Stimulated activated CD4-positive, alpha-beta T cell treated with anti-CD3 and anti-CD28 coated beads, Interleukin-1b, Interleukin-23, amount 100 ng/mL, for 4 hours (primary cell): ENCODE data around the gene NPRL2.

Experiments used
- DNase-seq, 2 donors: peaks; one replicate each; pipeline ENCODE4 v3.0.0-alpha.2; 2020; ENCODE audit warnings: low read depth in 2 of 2

NPRL2 gene

GRCh38 chr3:50327943-50328691, 22.5 kb downstream of the NPRL2 start, which contains the start of gene TUSC2:
TUSC2 (minus strand) TSS chr3:50328223; CDS start chr3:50328099, 124 bp downstream.
- peak; percentile 88 to 89 for DNase-seq

- no peak for DNase-seq
Observed at GRCh38 chr3:50327129-50327528, 23.4 kb downstream of the NPRL2 start.

GRCh38 chr3:50326182-50326541, 24.4 kb downstream of the NPRL2 start:
- no peak for DNase-seq

- DNase-seq = no peak
Observed at GRCh38 chr3:50325497-50326181, 24.9 kb downstream of the NPRL2 start.

- no peak for DNase-seq
Observed at GRCh38 chr3:50325113-50325480, 25.5 kb downstream of the NPRL2 start.

- DNase-seq = peak in 1 of 2 donors; percentile 62
Observed at GRCh38 chr3:50324351-50325112, 26.0 kb downstream of the NPRL2 start.

- DNase-seq = no peak
Observed at GRCh38 chr3:50323614-50324199, 26.9 kb downstream of the NPRL2 start.

GRCh38 chr3:50323092-50323600, 27.4 kb downstream of the NPRL2 start:
- DNase-seq = no peak

- no peak for DNase-seq
Observed at GRCh38 chr3:50322386-50323091, 28.0 kb downstream of the NPRL2 start, which contains the start of gene HYAL2. HYAL2 (minus strand) TSS chr3:50322745; CDS start chr3:50320489, 2,256 bp downstream.

- no peak for DNase-seq
Observed at GRCh38 chr3:50322115-50322385, 28.5 kb downstream of the NPRL2 start.

- peak; percentile 68 to 75 for DNase-seq
Observed at GRCh38 chr3:50321336-50322114, 29.1 kb downstream of the NPRL2 start.

- peak; percentile 54 to 63 for DNase-seq
Observed at GRCh38 chr3:50320853-50321335, 29.7 kb downstream of the NPRL2 start.

- no peak for DNase-seq
Observed at GRCh38 chr3:50319894-50320625, 30.5 kb downstream of the NPRL2 start.

- DNase-seq = no peak
Observed at GRCh38 chr3:50319181-50319893, 31.2 kb downstream of the NPRL2 start.

- no peak for DNase-seq
Observed at GRCh38 chr3:50318615-50319014, 32.0 kb downstream of the NPRL2 start.

GRCh38 chr3:50318163-50318562, 32.4 kb downstream of the NPRL2 start:
- no peak for DNase-seq

GRCh38 chr3:50317300-50317699, 33.3 kb downstream of the NPRL2 start:
- DNase-seq = no peak

- DNase-seq = peak in 1 of 2 donors; percentile 54
Observed at GRCh38 chr3:50316657-50317242, 33.8 kb downstream of the NPRL2 start.

GRCh38 chr3:50314816-50315215, 35.8 kb downstream of the NPRL2 start:
- DNase-seq = no peak
